ENCODE data around the gene LARP4B.

Gene LARP4B

GRCh38 chr10:782751-783648 lies 148.5 kb downstream of the LARP4B start:
- no peak for TF ChIP-seq CTCF (IDR thresholded peaks at IDR 0.05; ENCODE audit: insufficient read depth, low read length, missing control alignments)
- CTCF ChIA-PET: interaction anchor here (1.2 kb wide), 2 partner anchors 271 to 272 kb away, joined by 3 to 4 read pairs; no protein-coding TSS in a partner anchor
- no peak for DNase-seq (ENCODE audit: low read depth, low spot score)
- H3K4me3 ChIP-seq (ENCODE audit: low read depth, low read length): no peak overlapping the region
- POLR2A ChIA-PET: no interaction called here

GRCh38 chr10:780536-781524 lies 150.7 kb downstream of the LARP4B start:
- CTCF ChIA-PET: no interaction called here
- TF ChIP-seq CTCF (IDR thresholded peaks at IDR 0.05; ENCODE audit: insufficient read depth, low read length, missing control alignments): no peak
- no peak for DNase-seq (ENCODE audit: low read depth, low spot score)
- H3K4me3 ChIP-seq (ENCODE audit: low read depth, low read length): no peak overlapping the region
- POLR2A ChIA-PET: no interaction called here

GRCh38 chr10:778626-779330 lies 152.7 kb downstream of the LARP4B start:
- no peak overlapping the region for H3K4me3 ChIP-seq (ENCODE audit: low read depth, low read length)
- DNase-seq (ENCODE audit: low read depth, low spot score): no peak
- TF ChIP-seq CTCF (IDR thresholded peaks at IDR 0.05; ENCODE audit: insufficient read depth, low read length, missing control alignments): no peak
- CTCF ChIA-PET: interaction anchor here (1.1 kb wide), 1 partner anchor 9 kb away, joined by 3 read pairs; no protein-coding TSS in a partner anchor
- POLR2A ChIA-PET: no interaction called here

- H3K4me3 ChIP-seq (ENCODE audit: low read depth, low read length): no peak overlapping the region
- TF ChIP-seq CTCF (IDR thresholded peaks at IDR 0.05; ENCODE audit: insufficient read depth, low read length, missing control alignments): no peak
- CTCF ChIA-PET: interaction anchor here (1.1 kb wide), 1 partner anchor 10 kb away, joined by 3 read pairs; no protein-coding TSS in a partner anchor
- POLR2A ChIA-PET: no interaction called here
- DNase-seq (ENCODE audit: low read depth, low spot score): no peak
These were observed 153.5 kb downstream of the LARP4B start for GRCh38 chr10:777913-778479.

- CTCF ChIA-PET: no interaction called here
These were observed 154.7 kb downstream of the LARP4B start for GRCh38 chr10:776772-777171.

More at GRCh38 chr10:776772-777171, 154.7 kb downstream of the LARP4B start:
- H3K4me3 ChIP-seq (ENCODE audit: low read depth, low read length): no peak overlapping the region
- no peak for TF ChIP-seq CTCF (IDR thresholded peaks at IDR 0.05; ENCODE audit: insufficient read depth, low read length, missing control alignments)
- DNase-seq (ENCODE audit: low read depth, low spot score): no peak
- POLR2A ChIA-PET: no interaction called here

Measured in AG04449 (cell line).